SK-N-MC (cell line): ENCODE results near the gene CYB5D1.

Source experiments
- EZH2 ChIP-seq: fragments of 200-600 bp; sonication (generic); IDR thresholded peaks from one replicate; pipeline ENCODE4 v1.6.1; 2017; ENCODE audit warnings: antibody characterized with exemption
- POLR2AphosphoS5 ChIP-seq: IDR thresholded peaks from 2 replicates; pipeline ENCODE4 v1.6.1; 2012; ENCODE audit warnings: mild to moderate bottlenecking, low read depth, low read length, borderline replicate concordance

- TF ChIP-seq POLR2AphosphoS5 = no peak
- TF ChIP-seq EZH2 = no peak
Measured at GRCh38 chr17:7848131-7848579, 9.6 kb upstream of the CYB5D1 start.
